PFSK-1 (cell line): ENCODE measurements around the gene CUEDC1.

Experiments
- FOXP2 ChIP-seq: optimal IDR thresholded peaks from 2 replicates; pipeline ENCODE3; 2011; ENCODE audit warnings: borderline replicate concordance, control low read depth, inconsistent platforms; ENCODE audit not compliant: insufficient read depth; ENCODE audit errors: extremely low read length, extremely low read depth
- POLR2AphosphoS5 ChIP-seq: IDR thresholded peaks from 2 replicates; pipeline ENCODE4 v1.6.1; 2012; ENCODE audit warnings: low read depth, mild to moderate bottlenecking, control low read depth, low read length, moderate library complexity
- REST ChIP-seq, 2 experiments: IDR thresholded peaks; 2 replicates each; pipeline versions ENCODE4 v1.6.1 to v1.8.0; 2011 to 2012; ENCODE audit warnings: low read depth in 2 of 2, low read length in 2 of 2, control low read depth in 1 of 2, inconsistent platforms in 1 of 2, mild to moderate bottlenecking in 1 of 2, moderate library complexity in 1 of 2; ENCODE audit not compliant: insufficient read depth in 1 of 2
- SIN3A ChIP-seq: IDR thresholded peaks from 2 replicates; pipeline ENCODE4 v1.6.1; 2012; ENCODE audit warnings: mild to moderate bottlenecking, low read length, moderate library complexity, borderline replicate concordance; ENCODE audit not compliant: insufficient read depth
- TAF1 ChIP-seq: IDR thresholded peaks from 2 replicates; pipeline ENCODE4 v1.6.1; 2012; ENCODE audit warnings: low read length, control low read depth, borderline replicate concordance; ENCODE audit not compliant: insufficient read depth

Gene CUEDC1

GRCh38 chr17:57916925-57917858 lies 38.0 kb downstream of the CUEDC1 start:
- no peak for TF ChIP-seq FOXP2
- TF ChIP-seq SIN3A: no peak
- no peak for TF ChIP-seq REST (IDR thresholded peaks at IDR 0.05; ENCODE audit: insufficient read depth in 1 of 2, low read depth in 2 of 2, low read length in 2 of 2)
- TF ChIP-seq TAF1: no peak
- TF ChIP-seq POLR2AphosphoS5: no peak

DNA sequence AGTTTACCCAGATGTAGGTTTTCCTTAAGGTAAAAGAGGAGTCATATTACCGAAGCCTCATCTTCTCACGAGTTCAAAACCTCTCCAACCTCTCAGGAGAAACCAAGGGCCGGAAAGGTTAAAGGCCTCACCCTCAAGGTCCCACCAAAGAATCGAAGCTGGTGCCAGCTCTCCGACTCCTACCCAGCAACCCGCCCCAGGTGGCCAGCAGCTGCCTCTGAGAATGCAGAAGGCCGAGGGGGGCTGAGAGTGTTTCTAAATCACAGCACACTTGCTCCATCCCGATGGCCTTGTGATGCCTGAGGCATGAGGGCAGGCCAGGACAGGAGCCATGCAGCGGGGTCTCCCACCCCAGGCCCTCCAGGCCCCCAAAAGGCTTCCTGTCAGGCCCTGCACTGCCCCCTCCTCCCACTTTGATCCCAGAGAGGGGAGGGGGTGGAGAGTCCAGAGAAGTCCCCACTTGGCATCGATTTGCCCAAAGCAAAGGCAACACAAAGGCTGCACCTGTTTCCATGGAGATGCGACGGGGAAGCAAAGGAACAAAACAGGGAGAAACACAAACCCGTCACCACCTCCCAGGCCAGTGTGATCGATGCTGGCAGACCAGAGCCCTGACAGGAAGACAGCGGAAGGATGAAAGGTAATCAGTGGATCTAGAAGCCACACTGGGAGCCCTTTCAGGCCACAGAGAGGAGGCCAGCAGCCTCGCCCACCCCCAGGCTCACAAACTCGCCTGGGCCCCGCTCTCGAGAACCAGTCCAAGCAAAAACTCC lies 39.0 kb downstream of the CUEDC1 start:
- TF ChIP-seq TAF1: no peak
- no peak for TF ChIP-seq POLR2AphosphoS5
- no peak for TF ChIP-seq SIN3A
- no peak for TF ChIP-seq REST (IDR thresholded peaks at IDR 0.05; ENCODE audit: insufficient read depth in 1 of 2, low read depth in 2 of 2, low read length in 2 of 2)
- TF ChIP-seq FOXP2: no peak

DNA sequence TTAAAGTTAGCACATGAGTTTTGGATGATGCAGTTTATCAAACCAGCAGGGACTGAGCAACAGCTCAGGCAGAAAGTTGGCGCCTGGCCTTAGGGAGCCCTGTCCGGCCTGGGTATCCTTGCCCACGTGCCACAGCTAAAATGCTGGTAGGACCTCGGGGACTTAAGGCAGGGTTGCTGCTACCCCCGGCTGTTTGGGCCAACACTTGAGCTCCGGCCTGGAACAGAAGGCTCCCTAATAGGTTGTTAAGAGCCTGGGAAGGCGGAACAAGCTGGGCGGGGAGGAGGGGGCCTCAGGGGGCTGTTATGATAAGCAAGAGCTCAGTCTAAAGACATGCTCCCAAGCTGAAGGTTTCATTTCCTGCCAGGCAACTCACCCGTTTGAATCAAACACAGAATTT lies 39.7 kb downstream of the CUEDC1 start:
- TF ChIP-seq POLR2AphosphoS5 (no peak), TAF1 (no peak), FOXP2 (no peak), SIN3A (no peak), REST (IDR thresholded peaks at IDR 0.05; ENCODE audit: insufficient read depth in 1 of 2, low read depth in 2 of 2, low read length in 2 of 2) (no peak)

DNA sequence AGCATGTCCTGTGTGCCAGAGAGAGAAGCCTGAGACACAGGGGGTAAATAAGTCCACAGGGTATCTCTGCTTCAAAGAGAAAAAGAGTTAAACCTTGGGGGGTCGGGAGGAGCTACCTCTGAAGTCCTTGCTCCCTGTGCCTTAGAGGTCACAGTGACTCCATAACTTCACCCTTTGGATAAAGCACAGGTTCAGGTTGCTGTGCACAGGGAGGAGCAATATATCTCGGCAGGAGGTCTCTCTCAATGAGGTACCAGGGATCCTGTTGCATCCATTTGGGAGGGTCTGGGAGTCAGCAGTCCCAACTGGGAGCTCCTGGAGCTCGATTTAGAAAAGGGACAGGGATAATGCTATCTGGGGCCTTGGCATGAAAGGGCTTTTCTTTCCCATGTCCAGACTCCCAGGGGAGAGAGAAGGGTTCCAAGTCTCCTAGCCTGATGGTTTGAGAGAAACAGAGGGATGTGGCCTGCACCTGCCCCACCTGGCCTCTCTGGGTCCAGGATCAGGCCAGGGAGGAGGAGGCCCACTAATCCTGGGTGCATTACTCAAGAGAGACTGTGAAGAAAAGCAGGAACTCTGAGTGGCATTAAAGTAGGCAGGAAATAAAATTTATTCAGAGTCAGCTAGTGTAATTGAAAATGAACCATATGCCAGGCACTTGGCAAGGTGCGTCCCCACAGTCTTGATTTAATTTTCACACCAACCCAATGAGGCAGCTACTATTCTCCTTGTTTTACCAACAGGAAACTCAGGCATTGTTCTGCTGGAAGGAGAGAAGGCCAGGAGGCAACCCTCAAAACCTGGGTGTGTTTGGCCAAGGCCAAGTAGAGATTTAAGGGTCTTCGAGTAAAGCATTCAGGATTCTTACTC lies 40.7 kb downstream of the CUEDC1 start:
- TF ChIP-seq SIN3A: no peak
- TF ChIP-seq REST (IDR thresholded peaks at IDR 0.05; ENCODE audit: insufficient read depth in 1 of 2, low read depth in 2 of 2, low read length in 2 of 2): no peak
- TF ChIP-seq FOXP2: no peak
- TF ChIP-seq TAF1: no peak
- no peak for TF ChIP-seq POLR2AphosphoS5
